Activated B cell treated with CpG ODN at 0.5 μM for 24 hours (primary cell): ENCODE measurements around the gene CHD6. TPM values are rescaled to one million over a fixed set of nuclear protein-coding genes. Genes with fewer than 3 reads are reported as not detected.

ENCODE experiments used
- ATAC-seq: fragments of 200-7000 bp; cut with Tn5 transposase; one replicate; pipeline ENCODE4 v1.10.0; 2021; ENCODE audit warnings: low read depth, mild to moderate bottlenecking, moderate library complexity
- CTCF ChIA-PET: fragments of 350-600 bp; sonication (Branson Sonifier 250); formaldehyde crosslinking; loops from one replicate; lab custom pipeline; 2021; ENCODE audit warnings: antibody characterized with exemption; lab: Charles Lee
- POLR2A ChIA-PET: fragments of 350-600 bp; sonication (Branson Sonifier 250); formaldehyde crosslinking; loops from one replicate; lab custom pipeline; 2021; ENCODE audit warnings: antibody characterized with exemption; lab: Charles Lee
- DNase-seq: peaks from one replicate; pipeline ENCODE4 v3.0.0; 2022
- H3K27ac Mint-ChIP-seq: one replicate; pipeline ENCODE4 v1.8.0; 2020; ENCODE audit warnings: mixed read lengths
- H3K27me3 Mint-ChIP-seq: one replicate; pipeline ENCODE4 v1.8.0; 2021; ENCODE audit warnings: mixed read lengths
- H3K36me3 Mint-ChIP-seq: one replicate; pipeline ENCODE4 v1.8.0; 2021; ENCODE audit warnings: low read depth, mixed read lengths
- H3K4me1 Mint-ChIP-seq: one replicate; pipeline ENCODE4 v1.8.0; 2021; ENCODE audit warnings: mixed read lengths
- H3K4me3 Mint-ChIP-seq: one replicate; pipeline ENCODE4 v1.8.0; 2020; ENCODE audit warnings: mild to moderate bottlenecking, mixed read lengths
- H3K9me3 Mint-ChIP-seq: one replicate; pipeline ENCODE4 v1.8.0; 2020; ENCODE audit warnings: mixed read lengths
- CTCF ChIP-seq: fragments of 200-600 bp; IDR thresholded peaks from one replicate; pipeline ENCODE4 v1.8.0; 2022; ENCODE audit warnings: antibody characterized with exemption, mild to moderate bottlenecking
- intact Hi-C: fragments of 100-400 bp; cut with micrococcal nuclease; formaldehyde crosslinking; loops from one replicate; pipeline ENCODE4 v1.15.1; 2024
- total RNA-seq: library from RNA; stranded (reverse); gene quantifications from 2 replicates; pipeline ENCODE4 v1.2.3, GENCODE V29; 2022

CHD6 gene
- total RNA-seq, 1 donor from 2014 or later, result 59.9 TPM

DNA sequence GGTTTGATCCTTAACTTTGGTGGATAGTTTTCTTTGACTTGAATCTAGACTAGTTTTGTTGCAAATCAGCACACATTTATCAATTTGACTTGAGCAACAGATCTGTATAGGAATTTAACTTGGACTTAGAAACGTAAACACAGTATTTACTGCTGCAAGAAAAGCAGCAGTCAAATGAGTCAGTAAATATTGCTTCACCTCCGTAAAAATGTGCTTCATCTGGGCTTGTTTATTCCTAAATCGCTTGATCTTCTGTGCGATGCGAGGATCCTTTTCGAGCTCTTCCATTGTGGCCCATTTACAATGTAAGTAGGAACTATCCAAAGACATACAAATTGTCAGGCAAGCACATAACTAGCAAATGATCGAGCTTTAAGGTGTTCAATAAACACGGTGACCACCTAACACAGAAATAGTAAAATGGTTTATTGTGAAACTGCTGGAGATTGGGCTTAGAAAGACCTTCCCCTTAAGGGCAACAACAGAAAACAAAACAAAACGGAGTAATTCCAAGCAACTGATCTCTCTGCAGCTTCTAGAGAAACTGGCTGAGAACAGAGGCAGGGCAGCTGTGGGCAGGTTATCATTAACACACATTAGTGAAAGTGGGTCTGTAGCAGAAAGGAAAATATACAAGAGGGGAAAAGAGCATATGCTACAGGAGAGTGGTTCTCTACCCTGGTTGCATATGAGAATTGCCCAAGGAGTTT, 120.8 kb downstream of the CHD6 start:
- no peaks in the 10 kb centered on the region for H3K4me1 Mint-ChIP-seq
- intact Hi-C loops, result no loop called here
- TF ChIP-seq CTCF, result no peak
- H3K27me3 Mint-ChIP-seq, result no peaks in the 10 kb centered on the region
- no peak overlapping the region for H3K27ac Mint-ChIP-seq
- ChIA-PET POLR2A (no interaction called here), CTCF (no interaction called here)
- peaks cover 59% of the 10 kb centered on the region for H3K36me3 Mint-ChIP-seq
- H3K4me3 Mint-ChIP-seq, result no peak overlapping the region
- H3K9me3 Mint-ChIP-seq, result no peaks in the 10 kb centered on the region
- DNase-seq (no peak), ATAC-seq (no peak)

GRCh38 chr20:41494451-41494850, 123.7 kb downstream of the CHD6 start:
- ATAC-seq, result no peak
- no peak overlapping the region for H3K27ac Mint-ChIP-seq
- TF ChIP-seq CTCF, result no peak
- CTCF ChIA-PET, result no interaction called here
- H3K4me3 Mint-ChIP-seq, result no peak overlapping the region
- POLR2A ChIA-PET, result no interaction called here
- intact Hi-C loops, result no loop called here
- H3K9me3 Mint-ChIP-seq, result no peaks in the 10 kb centered on the region
- DNase-seq, result no peak
- peaks cover 83% of the 10 kb centered on the region for H3K36me3 Mint-ChIP-seq
- H3K4me1 Mint-ChIP-seq, result no peaks in the 10 kb centered on the region
- no peaks in the 10 kb centered on the region for H3K27me3 Mint-ChIP-seq

GRCh38 chr20:41483553-41483930, 134.6 kb downstream of the CHD6 start:
- no peak overlapping the region for H3K4me3 Mint-ChIP-seq
- DNase-seq (no peak), ATAC-seq (no peak)
- no peaks in the 10 kb centered on the region for H3K9me3 Mint-ChIP-seq
- no peaks in the 10 kb centered on the region for H3K27me3 Mint-ChIP-seq
- peaks cover 83% of the 10 kb centered on the region for H3K36me3 Mint-ChIP-seq
- H3K27ac Mint-ChIP-seq, result no peak overlapping the region
- TF ChIP-seq CTCF, result no peak
- peaks cover 10% of the 10 kb centered on the region for H3K4me1 Mint-ChIP-seq
- CTCF ChIA-PET, result interaction anchor here (0.5 kb wide), 1 partner anchor 10 kb away, joined by 3 read pairs; no protein-coding TSS in a partner anchor
- intact Hi-C loops, result no loop called here
- POLR2A ChIA-PET, result no interaction called here

DNA sequence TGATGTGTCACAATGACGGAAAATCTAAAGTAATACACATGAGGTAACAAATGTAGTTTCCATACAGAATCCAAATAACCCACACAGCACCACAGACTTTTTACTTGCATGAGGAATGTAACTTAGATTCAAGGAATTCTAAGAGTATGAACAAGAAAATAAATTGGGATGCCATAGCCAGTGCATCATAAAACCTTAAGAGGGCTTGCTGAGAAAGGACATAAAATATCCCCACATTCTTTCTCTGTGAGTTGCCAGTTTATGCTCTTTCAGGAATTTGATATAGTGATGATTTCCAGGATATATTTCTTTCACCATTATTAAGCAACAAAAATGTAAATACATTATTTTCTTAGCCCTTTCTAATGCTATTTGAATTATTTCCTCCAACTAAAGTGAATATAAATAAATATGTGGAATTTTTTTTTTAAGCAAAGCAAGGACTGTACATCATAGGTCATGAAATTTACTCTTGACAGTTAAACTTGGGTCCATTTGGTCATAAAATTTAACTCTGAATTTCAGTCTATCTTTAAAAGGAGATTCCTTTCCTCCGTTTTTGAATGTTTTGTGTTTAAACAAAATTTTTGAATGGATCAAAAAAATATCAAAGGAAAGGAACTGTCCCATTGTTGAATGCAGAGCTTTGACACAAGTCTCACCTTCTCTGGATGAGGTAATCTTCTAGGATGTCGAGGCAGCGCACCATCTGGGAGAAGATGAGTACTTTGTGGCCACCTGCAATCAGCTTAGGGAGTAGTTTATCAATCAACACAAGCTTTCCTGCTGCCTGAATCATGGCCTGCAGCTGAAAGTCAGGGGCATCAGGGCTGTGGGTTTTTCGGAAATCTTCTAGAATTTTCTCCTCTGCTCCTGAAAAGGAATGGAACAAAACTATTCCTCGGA, 135.3 kb downstream of the CHD6 start:
- TF ChIP-seq CTCF, result no peak
- no peaks in the 10 kb centered on the region for H3K27me3 Mint-ChIP-seq
- peaks cover 82% of the 10 kb centered on the region for H3K36me3 Mint-ChIP-seq
- H3K4me1 Mint-ChIP-seq, result peaks cover 10% of the 10 kb centered on the region
- ATAC-seq (no peak), DNase-seq (no peak)
- H3K9me3 Mint-ChIP-seq, result no peaks in the 10 kb centered on the region
- H3K27ac Mint-ChIP-seq, result no peak overlapping the region
- ChIA-PET POLR2A (no interaction called here), CTCF (interaction anchor here (0.5 kb wide), 1 partner anchor 9 kb away, joined by 3 read pairs; no protein-coding TSS in a partner anchor)
- no peak overlapping the region for H3K4me3 Mint-ChIP-seq
- intact Hi-C loops, result no loop called here

GRCh38 chr20:41480054-41480770, 138.0 kb downstream of the CHD6 start:
- Mint-ChIP-seq H3K36me3 (peaks cover 72% of the 10 kb centered on the region), H3K27ac (no peak overlapping the region), H3K27me3 (no peaks in the 10 kb centered on the region), H3K4me1 (peaks cover 19% of the 10 kb centered on the region), H3K4me3 (no peak overlapping the region), H3K9me3 (no peaks in the 10 kb centered on the region)
- no peak for TF ChIP-seq CTCF
- ATAC-seq (no peak), DNase-seq (no peak)
- POLR2A ChIA-PET, result no interaction called here
- intact Hi-C loops, result no loop called here
- CTCF ChIA-PET, result no interaction called here
